GM12878 (cell line): ENCODE results near the gene INHBE. TPM values are rescaled to one million over a fixed set of nuclear protein-coding genes. Genes with fewer than 3 reads are reported as not detected.

Source experiments
- ASH2L ChIP-seq: fragments of 300-600, 200-600 bp; sonication (generic); IDR thresholded peaks from 2 replicates; pipeline ENCODE4 v1.6.1; 2017; ENCODE audit warnings: low read depth, mild to moderate bottlenecking, borderline replicate concordance
- ATF7 ChIP-seq: fragments of 450-650 bp; IDR thresholded peaks from 2 replicates; pipeline ENCODE4 v1.6.1; 2016; ENCODE audit warnings: low read depth, mild to moderate bottlenecking
- CHD4 ChIP-seq: fragments of 200-600 bp; sonication (generic); IDR thresholded peaks from 2 replicates; pipeline ENCODE4 v1.6.1; 2016; ENCODE audit warnings: mild to moderate bottlenecking
- CREM ChIP-seq: IDR thresholded peaks from 2 replicates; pipeline ENCODE4 v1.6.1; 2014; ENCODE audit warnings: antibody characterized with exemption, low read depth
- MTA2 ChIP-seq: fragments of 450-650 bp; IDR thresholded peaks from 2 replicates; pipeline ENCODE4 v1.6.1; 2016; ENCODE audit warnings: low read depth, mild to moderate bottlenecking, moderate library complexity
- NFYA ChIP-seq: IDR thresholded peaks from 2 replicates; pipeline ENCODE4 v1.6.1; 2011; ENCODE audit warnings: low read depth, mild to moderate bottlenecking, low read length, improper control_type of control experiment, borderline replicate concordance
- PML ChIP-seq: IDR thresholded peaks from 2 replicates; pipeline ENCODE4 v1.6.1; 2012; ENCODE audit warnings: low read length, inconsistent platforms
- RUNX3 ChIP-seq: IDR thresholded peaks from 2 replicates; pipeline ENCODE4 v1.6.1; 2012; ENCODE audit warnings: low read length, inconsistent platforms
- STAT1 ChIP-seq: fragments of 450-650 bp; conservative IDR thresholded peaks from 2 replicates; pipeline ENCODE4 v1.6.1; 2014; ENCODE audit warnings: antibody characterized with exemption, mild to moderate bottlenecking
- TARDBP ChIP-seq: IDR thresholded peaks from 2 replicates; pipeline ENCODE4 v1.6.1; 2016; ENCODE audit warnings: borderline replicate concordance
- ZNF207 ChIP-seq: fragments of 450-650 bp; IDR thresholded peaks from 2 replicates; pipeline ENCODE4 v1.6.1; 2014; ENCODE audit warnings: antibody characterized with exemption, mild to moderate bottlenecking, borderline replicate concordance
- polyA plus RNA-seq, 11 experiments: library from polyadenylated mRNA; depleted of rRNA in 4 of 11; unstranded in 6 of 11; stranded (reverse) in 5 of 11; fragments of >200 nt; fragmentation: Nextera tagmentation in 4 of 11; fragmentation: Illumina TruSeq in 1 of 11; extraction: Ambion mirVana in 4 of 11; extraction: Trizol in 1 of 11; gene quantifications; 1 replicate in 1 of 11; 2 replicates in 10 of 11; pipeline versions ENCODE4 v1.2.1 to v1.2.3, GENCODE V29; 2011 to 2016; ENCODE audit warnings: inconsistent platforms in 2 of 11, missing spikeins in 2 of 11, low read depth in 1 of 11
- total RNA-seq, 4 experiments: library from RNA; depleted of rRNA in 3 of 4; stranded (reverse); fragments of >200 nt in 3 of 4; fragmentation: Illumina TruSeq in 1 of 4; extraction: Trizol in 1 of 4; gene quantifications; 2 replicates each; pipeline versions ENCODE4 v1.2.1 to v1.2.3, GENCODE V29; 2013 to 2021
- TF ChIP-seq, protein P1 (sequence below): fragments of 450-650 bp; formaldehyde crosslinking; IDR thresholded peaks from 2 replicates; pipeline ENCODE4 v1.5.0; 2022; ENCODE audit warnings: mild to moderate bottlenecking, missing genetic modification characterization
- TF ChIP-seq, protein P2 (sequence below): IDR thresholded peaks from 2 replicates; pipeline ENCODE4 v1.6.1; 2011; ENCODE audit warnings: borderline replicate concordance, low read depth, mild to moderate bottlenecking, moderate library complexity, mixed read lengths, low read length; ENCODE audit not compliant: insufficient read depth; ENCODE audit errors: extremely low read length
- TF ChIP-seq, protein P3 (sequence below): fragments of 150-350 bp; IDR thresholded peaks from 2 replicates; pipeline ENCODE4 v1.6.1; 2014; ENCODE audit warnings: mild to moderate bottlenecking, low read depth, low read length
- TF ChIP-seq, protein P4 (sequence below): fragments of 450-650 bp; IDR thresholded peaks from 2 replicates; pipeline ENCODE4 v1.6.1; 2017; ENCODE audit warnings: mild to moderate bottlenecking, low read depth, inconsistent platforms; ENCODE audit not compliant: poor library complexity, severe bottlenecking
- TF ChIP-seq, protein P5 (sequence below), 3 experiments: IDR thresholded peaks in 2 of 3; conservative IDR thresholded peaks in 1 of 3; 2 replicates each; pipeline ENCODE4 v1.5.1; 2011; ENCODE audit warnings: low read depth in 3 of 3, low read length in 3 of 3, mild to moderate bottlenecking in 3 of 3, control low read depth in 2 of 3, moderate library complexity in 2 of 3, inconsistent platforms in 1 of 3, mixed read lengths in 1 of 3; ENCODE audit not compliant: control insufficient read depth in 2 of 3, insufficient read depth in 1 of 3; ENCODE audit errors: extremely low read depth in 1 of 3
- TF ChIP-seq, protein P6 (sequence below): IDR thresholded peaks from 2 replicates; pipeline ENCODE4 v1.6.1; 2012; ENCODE audit warnings: low read depth, low read length, improper control_type of control experiment

Gene INHBE
- total and polyA plus RNA-seq, 10 of the 15 experiments (the other 5 are each of a cell fraction or from before 2014, with no cell fraction given): 0.09 to 2.5 (median 0.37) TPM

DNA sequence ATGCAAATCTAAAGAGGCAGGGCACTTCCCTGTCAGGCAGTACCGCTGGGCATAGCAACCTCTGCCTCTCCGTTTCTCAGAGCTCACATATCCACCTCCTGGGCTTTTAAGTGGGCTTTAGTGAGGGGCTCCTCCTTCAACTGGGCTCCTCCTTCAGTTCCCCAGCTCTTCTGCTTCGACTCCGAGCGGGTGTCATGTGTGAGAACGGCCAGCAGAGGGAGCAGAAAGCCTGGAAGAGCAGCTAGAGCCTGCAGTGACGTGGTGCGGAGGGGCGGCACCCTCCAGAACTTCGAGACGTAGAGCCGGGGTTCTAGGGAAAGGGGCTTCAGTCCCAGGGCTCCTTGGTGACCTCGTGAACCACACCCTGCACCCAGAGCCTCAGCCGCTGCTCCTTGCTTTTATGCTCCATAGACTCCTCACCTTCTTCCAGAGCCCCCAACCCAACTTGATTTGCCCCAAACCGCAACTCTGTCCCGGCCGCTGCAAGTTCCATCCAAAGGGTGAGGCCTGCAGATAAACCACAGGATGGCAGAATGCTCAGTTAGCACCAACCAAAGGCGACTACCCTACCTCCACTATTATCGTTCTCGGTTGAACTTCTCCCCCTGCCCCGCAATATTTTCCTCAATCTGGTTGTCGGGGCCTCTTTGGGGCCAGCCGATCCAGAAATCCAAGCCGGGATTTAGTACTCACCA, 4.1 kb downstream of the INHBE start (continued):
- TF ChIP-seq TARDBP (0 out of 2 replicates have a peak, but pooled peaks have one; percentile 27), CREM (peak; percentile 87), ASH2L (no peak), ZNF207 (no peak), NFYA (no peak), ATF7 (peak; percentile 67; the same call in 1 of the 2 replicates), MTA2 (no peak; the same call in 1 of the 2 replicates), STAT1 (no peak; the same call in 1 of the 2 replicates), PML (no peak), CHD4 (no peak), RUNX3 (peak; percentile 88)
- TF ChIP-seq, protein P1, sequence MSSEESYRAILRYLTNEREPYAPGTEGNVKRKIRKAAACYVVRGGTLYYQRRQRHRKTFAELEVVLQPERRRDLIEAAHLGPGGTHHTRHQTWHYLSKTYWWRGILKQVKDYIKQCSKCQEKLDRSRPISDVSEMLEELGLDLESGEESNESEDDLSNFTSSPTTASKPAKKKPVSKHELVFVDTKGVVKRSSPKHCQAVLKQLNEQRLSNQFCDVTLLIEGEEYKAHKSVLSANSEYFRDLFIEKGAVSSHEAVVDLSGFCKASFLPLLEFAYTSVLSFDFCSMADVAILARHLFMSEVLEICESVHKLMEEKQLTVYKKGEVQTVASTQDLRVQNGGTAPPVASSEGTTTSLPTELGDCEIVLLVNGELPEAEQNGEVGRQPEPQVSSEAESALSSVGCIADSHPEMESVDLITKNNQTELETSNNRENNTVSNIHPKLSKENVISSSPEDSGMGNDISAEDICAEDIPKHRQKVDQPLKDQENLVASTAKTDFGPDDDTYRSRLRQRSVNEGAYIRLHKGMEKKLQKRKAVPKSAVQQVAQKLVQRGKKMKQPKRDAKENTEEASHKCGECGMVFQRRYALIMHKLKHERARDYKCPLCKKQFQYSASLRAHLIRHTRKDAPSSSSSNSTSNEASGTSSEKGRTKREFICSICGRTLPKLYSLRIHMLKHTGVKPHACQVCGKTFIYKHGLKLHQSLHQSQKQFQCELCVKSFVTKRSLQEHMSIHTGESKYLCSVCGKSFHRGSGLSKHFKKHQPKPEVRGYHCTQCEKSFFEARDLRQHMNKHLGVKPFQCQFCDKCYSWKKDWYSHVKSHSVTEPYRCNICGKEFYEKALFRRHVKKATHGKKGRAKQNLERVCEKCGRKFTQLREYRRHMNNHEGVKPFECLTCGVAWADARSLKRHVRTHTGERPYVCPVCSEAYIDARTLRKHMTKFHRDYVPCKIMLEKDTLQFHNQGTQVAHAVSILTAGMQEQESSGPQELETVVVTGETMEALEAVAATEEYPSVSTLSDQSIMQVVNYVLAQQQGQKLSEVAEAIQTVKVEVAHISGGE (CRISPR knock-in tag): no peak
- TF ChIP-seq, protein P2, sequence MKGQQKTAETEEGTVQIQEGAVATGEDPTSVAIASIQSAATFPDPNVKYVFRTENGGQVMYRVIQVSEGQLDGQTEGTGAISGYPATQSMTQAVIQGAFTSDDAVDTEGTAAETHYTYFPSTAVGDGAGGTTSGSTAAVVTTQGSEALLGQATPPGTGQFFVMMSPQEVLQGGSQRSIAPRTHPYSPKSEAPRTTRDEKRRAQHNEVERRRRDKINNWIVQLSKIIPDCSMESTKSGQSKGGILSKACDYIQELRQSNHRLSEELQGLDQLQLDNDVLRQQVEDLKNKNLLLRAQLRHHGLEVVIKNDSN: peak; percentile 43
- TF ChIP-seq, protein P3, sequence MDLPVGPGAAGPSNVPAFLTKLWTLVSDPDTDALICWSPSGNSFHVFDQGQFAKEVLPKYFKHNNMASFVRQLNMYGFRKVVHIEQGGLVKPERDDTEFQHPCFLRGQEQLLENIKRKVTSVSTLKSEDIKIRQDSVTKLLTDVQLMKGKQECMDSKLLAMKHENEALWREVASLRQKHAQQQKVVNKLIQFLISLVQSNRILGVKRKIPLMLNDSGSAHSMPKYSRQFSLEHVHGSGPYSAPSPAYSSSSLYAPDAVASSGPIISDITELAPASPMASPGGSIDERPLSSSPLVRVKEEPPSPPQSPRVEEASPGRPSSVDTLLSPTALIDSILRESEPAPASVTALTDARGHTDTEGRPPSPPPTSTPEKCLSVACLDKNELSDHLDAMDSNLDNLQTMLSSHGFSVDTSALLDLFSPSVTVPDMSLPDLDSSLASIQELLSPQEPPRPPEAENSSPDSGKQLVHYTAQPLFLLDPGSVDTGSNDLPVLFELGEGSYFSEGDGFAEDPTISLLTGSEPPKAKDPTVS: no peak
- TF ChIP-seq, protein P4, sequence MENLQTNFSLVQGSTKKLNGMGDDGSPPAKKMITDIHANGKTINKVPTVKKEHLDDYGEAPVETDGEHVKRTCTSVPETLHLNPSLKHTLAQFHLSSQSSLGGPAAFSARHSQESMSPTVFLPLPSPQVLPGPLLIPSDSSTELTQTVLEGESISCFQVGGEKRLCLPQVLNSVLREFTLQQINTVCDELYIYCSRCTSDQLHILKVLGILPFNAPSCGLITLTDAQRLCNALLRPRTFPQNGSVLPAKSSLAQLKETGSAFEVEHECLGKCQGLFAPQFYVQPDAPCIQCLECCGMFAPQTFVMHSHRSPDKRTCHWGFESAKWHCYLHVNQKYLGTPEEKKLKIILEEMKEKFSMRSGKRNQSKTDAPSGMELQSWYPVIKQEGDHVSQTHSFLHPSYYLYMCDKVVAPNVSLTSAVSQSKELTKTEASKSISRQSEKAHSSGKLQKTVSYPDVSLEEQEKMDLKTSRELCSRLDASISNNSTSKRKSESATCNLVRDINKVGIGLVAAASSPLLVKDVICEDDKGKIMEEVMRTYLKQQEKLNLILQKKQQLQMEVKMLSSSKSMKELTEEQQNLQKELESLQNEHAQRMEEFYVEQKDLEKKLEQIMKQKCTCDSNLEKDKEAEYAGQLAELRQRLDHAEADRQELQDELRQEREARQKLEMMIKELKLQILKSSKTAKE: peak; percentile 34
- TF ChIP-seq, protein P5, sequence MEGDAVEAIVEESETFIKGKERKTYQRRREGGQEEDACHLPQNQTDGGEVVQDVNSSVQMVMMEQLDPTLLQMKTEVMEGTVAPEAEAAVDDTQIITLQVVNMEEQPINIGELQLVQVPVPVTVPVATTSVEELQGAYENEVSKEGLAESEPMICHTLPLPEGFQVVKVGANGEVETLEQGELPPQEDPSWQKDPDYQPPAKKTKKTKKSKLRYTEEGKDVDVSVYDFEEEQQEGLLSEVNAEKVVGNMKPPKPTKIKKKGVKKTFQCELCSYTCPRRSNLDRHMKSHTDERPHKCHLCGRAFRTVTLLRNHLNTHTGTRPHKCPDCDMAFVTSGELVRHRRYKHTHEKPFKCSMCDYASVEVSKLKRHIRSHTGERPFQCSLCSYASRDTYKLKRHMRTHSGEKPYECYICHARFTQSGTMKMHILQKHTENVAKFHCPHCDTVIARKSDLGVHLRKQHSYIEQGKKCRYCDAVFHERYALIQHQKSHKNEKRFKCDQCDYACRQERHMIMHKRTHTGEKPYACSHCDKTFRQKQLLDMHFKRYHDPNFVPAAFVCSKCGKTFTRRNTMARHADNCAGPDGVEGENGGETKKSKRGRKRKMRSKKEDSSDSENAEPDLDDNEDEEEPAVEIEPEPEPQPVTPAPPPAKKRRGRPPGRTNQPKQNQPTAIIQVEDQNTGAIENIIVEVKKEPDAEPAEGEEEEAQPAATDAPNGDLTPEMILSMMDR (IDR thresholded peaks at IDR 0.05 in 2 of 3, conservative IDR thresholded peaks at IDR 0.05 in 1 of 3; ENCODE audit: control insufficient read depth in 2 of 3, extremely low read depth in 1 of 3, insufficient read depth in 1 of 3, low read depth in 3 of 3, low read length in 3 of 3): peak; percentile 94 to 98 (median 95)
- TF ChIP-seq, protein P6, sequence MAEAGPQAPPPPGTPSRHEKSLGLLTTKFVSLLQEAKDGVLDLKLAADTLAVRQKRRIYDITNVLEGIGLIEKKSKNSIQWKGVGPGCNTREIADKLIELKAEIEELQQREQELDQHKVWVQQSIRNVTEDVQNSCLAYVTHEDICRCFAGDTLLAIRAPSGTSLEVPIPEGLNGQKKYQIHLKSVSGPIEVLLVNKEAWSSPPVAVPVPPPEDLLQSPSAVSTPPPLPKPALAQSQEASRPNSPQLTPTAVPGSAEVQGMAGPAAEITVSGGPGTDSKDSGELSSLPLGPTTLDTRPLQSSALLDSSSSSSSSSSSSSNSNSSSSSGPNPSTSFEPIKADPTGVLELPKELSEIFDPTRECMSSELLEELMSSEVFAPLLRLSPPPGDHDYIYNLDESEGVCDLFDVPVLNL: no peak
